Measurements from ENCODE around the gene DPCD. TPM values are rescaled to one million over a fixed set of nuclear protein-coding genes. Genes with fewer than 3 reads are reported as not detected.
"Not testable (repeated sequence)": the region's sequence is repeated elsewhere in the genome, so short reads cannot be mapped to it uniquely, and the experiment has no call there.

The DPCD gene
- polyA plus RNA-seq, 4 donors: 23.1 to 43.6 (median 41.8) TPM

- no peak for DNase-seq (ENCODE audit: low read depth in 4 of 4, low spot score in 3 of 4)
These were observed 29.1 kb downstream of the DPCD start for GRCh38 chr10:101617102-101617823.

DNA sequence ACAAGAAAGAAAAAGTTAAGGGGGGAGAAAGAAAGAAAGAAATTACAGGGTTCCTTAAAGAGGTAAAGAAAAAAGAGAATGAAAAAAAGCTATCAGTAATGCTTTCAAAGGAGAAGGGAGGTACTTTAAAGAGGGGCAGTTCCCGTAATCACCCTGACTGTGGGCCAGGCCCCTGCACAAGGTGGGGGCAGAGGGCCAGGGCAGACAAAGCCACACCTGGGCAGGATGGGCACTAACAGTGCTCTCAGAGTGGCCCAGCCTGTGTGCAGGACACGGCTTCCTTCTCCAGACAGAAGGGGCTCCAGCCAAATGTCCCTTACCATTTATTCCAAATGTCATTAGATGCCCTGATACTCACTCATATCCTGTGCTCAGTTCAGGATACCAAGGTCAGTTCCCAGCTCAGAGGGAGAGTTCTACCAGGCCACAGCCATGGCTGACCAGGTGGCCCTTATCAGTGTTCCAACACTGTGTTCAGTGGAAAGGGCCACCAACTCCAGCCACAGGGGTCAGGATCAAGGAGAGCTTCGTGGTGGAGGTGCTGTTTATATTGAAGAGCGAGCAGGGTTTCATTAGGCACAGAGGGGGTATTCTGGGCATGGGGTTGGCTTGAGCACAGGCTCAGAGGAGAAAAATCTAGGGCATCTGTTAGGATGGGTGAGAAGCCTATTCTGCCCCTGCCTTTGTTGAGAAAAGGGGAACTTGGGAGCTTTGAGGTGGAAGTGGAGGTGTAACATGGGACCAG lies 29.9 kb downstream of the DPCD start:
- no peak for DNase-seq (ENCODE audit: low read depth in 4 of 4, low spot score in 3 of 4)

DNA sequence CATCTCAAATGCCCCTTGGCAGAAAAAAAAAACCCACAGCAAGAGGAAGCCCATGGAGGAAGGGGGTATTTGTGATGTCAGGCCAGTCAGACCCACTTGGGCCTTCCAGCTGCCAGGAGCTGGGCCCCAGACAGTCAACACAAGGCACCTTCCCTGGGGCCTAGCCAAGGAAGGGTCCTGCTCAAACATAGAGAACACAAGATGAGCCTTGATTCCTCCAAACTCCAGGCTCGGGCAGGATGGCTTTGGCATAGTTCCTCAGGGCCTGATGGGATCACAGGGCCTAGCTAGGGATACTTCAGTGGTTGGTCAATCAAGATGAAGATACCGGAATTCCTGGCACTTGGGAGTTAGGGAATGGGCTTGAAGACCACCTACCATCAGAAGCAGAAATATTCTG lies 30.8 kb downstream of the DPCD start:
- DNase-seq (ENCODE audit: low read depth in 4 of 4, low spot score in 3 of 4): no peak

- no peak for DNase-seq (ENCODE audit: low read depth in 4 of 4, low spot score in 3 of 4)
These were observed 31.9 kb downstream of the DPCD start for GRCh38 chr10:101619983-101620382.

DNA sequence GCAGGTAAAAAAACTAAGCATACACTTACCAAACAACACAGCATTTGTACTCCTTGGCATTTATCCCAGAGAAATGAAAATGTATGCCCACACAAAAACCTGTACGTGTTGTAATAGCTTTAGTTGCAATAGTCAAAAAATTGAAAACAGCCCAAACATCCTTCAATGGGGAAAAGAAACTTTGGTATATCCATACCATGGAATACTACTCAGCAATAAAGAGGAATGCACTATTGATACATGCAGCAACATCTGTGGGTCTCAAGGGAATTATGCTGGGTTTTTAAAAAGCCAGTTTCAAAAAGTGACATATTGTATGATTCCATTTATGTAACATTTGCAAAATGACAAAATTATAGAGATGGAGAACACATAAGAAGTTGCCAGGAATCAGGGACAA lies 35.4 kb downstream of the DPCD start:
- DNase-seq (ENCODE audit: low read depth in 4 of 4, low spot score in 3 of 4): no peak

- no peak for DNase-seq (ENCODE audit: low read depth in 4 of 4, low spot score in 3 of 4)
These were observed 36.5 kb downstream of the DPCD start for GRCh38 chr10:101624526-101625102.

DNA sequence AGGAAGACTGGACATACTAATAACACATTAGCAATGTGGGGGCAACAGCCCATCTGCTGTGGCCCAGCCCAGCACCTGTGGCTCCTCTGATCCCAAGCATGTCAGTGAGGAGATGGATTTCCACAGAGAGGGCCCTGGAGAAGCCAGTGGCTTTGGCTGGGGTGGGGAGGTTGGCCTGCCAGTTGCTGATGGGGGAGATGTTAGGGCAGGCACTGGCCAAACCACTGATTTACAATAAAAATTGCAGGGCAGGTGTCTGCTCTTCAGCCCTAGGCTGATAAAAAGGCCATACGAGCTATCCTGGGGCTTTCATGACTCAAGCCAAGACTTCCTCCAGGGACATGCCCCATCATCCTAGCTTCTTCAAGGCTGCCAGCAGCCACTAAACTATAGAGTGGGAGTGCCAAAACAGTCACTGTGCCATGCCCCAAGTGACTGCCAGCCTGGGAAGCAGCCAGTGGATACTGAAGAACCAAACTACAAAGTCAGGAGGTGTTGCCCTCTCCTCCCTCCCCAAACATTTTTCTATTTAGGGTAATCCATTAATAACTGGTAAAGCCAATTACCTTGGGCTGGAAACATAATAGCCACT lies 37.8 kb downstream of the DPCD start:
- DNase-seq (ENCODE audit: low read depth in 4 of 4, low spot score in 3 of 4): no peak

DNA sequence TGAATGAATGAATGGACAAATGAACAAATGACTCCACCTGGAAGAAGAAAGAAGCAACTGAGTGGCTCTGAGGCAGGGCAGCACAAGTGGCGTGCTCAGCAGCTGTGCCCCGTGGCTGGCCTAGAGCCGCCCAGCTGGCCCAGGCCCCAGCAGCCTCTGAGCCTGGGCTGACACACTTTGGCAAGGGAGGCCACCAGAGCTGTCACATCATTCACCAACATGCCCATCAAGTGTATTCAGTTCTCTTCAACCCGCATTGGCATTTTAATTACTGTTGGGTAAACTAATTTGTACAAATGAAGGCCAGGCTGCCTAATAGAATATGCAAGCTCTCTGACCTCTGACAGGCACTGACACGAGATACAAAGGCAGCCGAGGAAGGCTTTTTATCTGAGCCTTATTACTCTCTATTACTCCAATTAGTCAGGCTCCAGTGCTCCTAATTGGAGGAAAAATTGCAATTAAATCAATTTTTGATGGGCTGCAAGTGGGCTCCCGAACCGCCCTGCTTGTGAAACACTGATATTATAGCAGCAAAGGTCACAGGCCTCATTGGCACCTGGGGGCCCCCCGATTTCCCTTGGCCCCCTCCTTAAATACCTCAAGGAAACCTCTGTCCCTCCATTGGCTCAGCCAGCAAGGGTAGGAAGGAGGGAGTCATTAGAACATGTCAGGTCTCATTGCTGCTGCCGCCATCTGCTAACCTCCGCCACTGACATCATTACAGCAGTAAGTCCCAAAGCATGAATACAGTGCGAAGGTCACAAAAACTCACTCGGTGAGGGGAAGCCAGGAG lies 41.9 kb downstream of the DPCD start:
- no peak for DNase-seq (ENCODE audit: low read depth in 4 of 4, low spot score in 3 of 4)

- no peak for DNase-seq (ENCODE audit: low read depth in 4 of 4, low spot score in 3 of 4)
These were observed 42.5 kb downstream of the DPCD start for GRCh38 chr10:101630633-101630920.

GRCh38 chr10:101631821-101632475 lies 43.8 kb downstream of the DPCD start:
- DNase-seq (ENCODE audit: low read depth in 4 of 4, low spot score in 3 of 4): no peak

GRCh38 chr10:101633510-101633909 lies 45.4 kb downstream of the DPCD start:
- not testable (repeated sequence) for DNase-seq (ENCODE audit: low read depth in 4 of 4, low spot score in 3 of 4)

DNA sequence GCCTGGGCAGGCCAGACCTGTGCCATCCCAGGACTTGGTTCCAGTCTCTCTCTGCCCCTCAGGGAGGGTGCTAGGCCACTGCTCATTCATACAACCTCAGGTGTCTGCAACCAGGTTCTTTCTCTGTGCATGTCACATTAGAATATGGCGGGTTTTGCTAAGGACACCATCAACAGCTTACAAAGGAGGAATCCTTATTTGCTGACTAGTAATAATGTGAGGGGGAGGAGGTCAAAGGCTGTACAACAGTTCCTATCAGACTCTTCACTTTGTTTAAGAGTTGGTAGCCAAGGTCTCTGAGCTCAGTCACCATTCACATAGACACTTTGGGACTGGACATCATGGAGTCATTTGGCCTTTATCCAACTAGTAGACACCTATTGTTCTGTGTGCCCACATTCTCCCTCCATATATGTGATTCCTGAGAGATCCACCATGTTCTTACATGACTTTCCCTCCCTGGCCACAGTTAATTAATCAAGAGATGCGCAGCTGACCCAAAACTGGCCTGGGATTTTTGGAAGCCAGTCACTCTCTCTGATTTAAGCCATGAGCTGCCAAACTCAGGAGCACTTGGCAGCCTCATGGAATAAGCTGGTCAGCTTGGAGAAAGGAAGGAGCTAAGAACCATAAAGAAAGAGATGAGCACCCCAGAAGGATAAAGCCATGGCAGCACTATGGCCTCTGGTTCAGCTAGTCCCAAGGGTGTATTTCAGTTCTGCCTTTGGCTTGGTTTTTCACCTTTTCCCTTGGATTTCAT lies 51.2 kb downstream of the DPCD start:
- no peak for DNase-seq (ENCODE audit: low read depth in 4 of 4, low spot score in 3 of 4)

DNA sequence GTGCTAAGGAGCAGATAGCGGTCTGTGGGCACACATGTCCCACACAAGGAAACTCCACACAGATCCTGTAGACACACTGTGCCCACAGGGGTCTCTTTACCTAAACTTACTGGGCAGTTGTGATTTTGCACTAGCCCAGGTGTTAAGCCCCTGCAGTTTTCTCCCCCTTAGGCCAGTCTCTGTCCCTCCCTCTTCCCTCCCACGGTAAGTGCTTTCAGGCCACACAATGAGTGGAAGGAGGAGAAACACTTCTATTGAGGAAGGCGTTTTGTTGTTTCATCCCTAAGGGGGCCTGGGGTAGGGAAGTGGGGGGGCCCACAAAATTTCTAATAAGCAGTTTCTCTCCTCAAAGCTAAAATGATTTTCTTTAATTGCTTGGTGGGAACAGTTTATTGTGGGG lies 55.4 kb downstream of the DPCD start:
- DNase-seq (ENCODE audit: low read depth in 4 of 4, low spot score in 3 of 4): no peak

DNA sequence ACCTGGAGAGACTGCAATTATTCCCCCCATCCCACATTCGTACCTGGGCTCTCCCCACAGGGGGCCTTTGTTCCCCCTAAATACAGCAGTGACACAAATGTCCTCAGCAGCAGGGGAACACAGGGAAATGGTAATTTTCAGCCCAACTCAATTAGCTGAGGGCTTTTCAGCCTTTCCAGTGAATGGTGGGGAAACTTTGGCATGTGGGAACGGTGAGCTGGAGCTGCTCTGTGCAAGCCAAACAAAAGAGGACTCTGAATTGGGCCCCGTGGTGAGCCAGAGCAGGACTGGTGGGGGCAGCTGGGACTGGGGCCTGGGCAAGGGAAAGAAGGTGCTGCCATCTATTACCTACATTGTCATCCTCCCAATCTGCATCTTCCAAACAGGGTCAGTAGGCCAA lies 55.9 kb downstream of the DPCD start:
- no peak for DNase-seq (ENCODE audit: low read depth in 4 of 4, low spot score in 3 of 4)

- no peak for DNase-seq (ENCODE audit: low read depth in 4 of 4, low spot score in 3 of 4)
These were observed 57.5 kb downstream of the DPCD start for GRCh38 chr10:101645659-101646058.

DNA sequence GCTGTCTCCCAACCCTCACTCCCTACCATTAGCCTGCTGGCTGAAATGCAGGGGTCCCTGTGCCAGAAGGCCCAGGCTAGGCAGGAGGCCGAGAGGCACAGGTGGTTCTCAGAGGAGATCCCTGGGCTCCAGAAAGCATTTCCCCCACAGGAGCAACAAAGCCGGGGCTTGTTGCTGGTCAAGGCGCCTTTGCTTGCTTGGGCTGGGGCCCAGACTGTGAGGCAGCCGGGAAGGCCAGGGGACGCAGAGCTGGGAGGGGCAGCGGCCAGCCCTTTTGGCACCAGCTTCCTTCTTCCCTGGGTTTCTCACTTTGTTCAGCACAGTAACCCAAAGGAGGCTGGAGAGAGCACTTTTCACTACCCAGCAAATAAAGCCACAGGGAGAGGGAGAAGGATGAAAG lies 58.2 kb downstream of the DPCD start:
- no peak for DNase-seq (ENCODE audit: low read depth in 4 of 4, low spot score in 3 of 4)

DNA sequence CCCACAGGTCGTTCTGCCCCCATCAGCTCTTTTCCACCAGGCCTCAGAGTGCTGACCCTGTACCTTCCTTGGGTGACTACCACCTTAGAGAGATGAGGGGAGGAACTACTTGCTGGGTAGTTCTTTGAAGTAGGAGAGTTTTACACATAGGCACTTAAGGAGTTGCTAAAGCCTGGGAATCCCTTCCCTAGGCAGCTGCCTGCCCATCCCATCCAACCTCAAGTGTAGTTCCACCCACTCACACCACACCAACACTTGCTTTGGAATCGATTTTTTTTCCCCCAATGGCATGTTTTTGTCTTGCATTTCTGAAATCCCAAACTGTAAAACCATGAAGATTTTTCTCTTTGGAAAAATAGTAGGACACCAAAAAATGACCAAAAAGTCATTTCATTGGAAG lies 59.1 kb downstream of the DPCD start:
- DNase-seq (ENCODE audit: low read depth in 4 of 4, low spot score in 3 of 4): no peak

- DNase-seq (ENCODE audit: low read depth in 4 of 4, low spot score in 3 of 4): no peak
These were observed 61.5 kb downstream of the DPCD start for GRCh38 chr10:101649525-101650085.

- DNase-seq (ENCODE audit: low read depth in 4 of 4, low spot score in 3 of 4): no peak
These were observed 62.7 kb downstream of the DPCD start for GRCh38 chr10:101650863-101651262.
